Osteoblast (primary cell): ENCODE results near the gene MMP23B. TPM values are rescaled to one million over a fixed set of nuclear protein-coding genes. Genes with fewer than 3 reads are reported as not detected.

Experiments used
- DNase-seq: peaks from one replicate; pipeline ENCODE4 v3.0.0; 2011; ENCODE audit warnings: low spot score, mixed read lengths; ENCODE audit not compliant: insufficient read length; ENCODE audit errors: missing footprints
- H2AFZ ChIP-seq: 2 replicates; pipeline ENCODE4 v1.6.0; 2011; ENCODE audit warnings: mild to moderate bottlenecking, low read length
- H3K27ac ChIP-seq: 2 replicates; pipeline ENCODE4 v1.5.1; 2011; ENCODE audit warnings: mild to moderate bottlenecking, low read depth, low read length, moderate library complexity
- H3K27me3 ChIP-seq: 2 replicates; pipeline ENCODE4 v1.6.0; 2012; ENCODE audit warnings: mild to moderate bottlenecking, control low read depth, inconsistent platforms, low read length, moderate library complexity; ENCODE audit not compliant: insufficient read depth
- H3K36me3 ChIP-seq: 2 replicates; pipeline ENCODE4 v1.5.1; 2011; ENCODE audit warnings: mild to moderate bottlenecking, low read length, control low read depth, moderate library complexity; ENCODE audit not compliant: insufficient read depth
- H3K4me1 ChIP-seq: 2 replicates; pipeline ENCODE4 v1.5.1; 2011; ENCODE audit warnings: mild to moderate bottlenecking, low read length, control low read depth, moderate library complexity; ENCODE audit not compliant: insufficient read depth
- H3K4me2 ChIP-seq: 2 replicates; pipeline ENCODE4 v1.6.0; 2011; ENCODE audit warnings: mild to moderate bottlenecking, low read length; ENCODE audit not compliant: insufficient read depth
- H3K4me3 ChIP-seq: fragments of 200-600 bp; sonication (generic); 3 replicates; pipeline ENCODE4 v1.5.1; 2012; ENCODE audit warnings: mild to moderate bottlenecking, low read length, inconsistent platforms; ENCODE audit not compliant: insufficient read depth
- H3K79me2 ChIP-seq: 2 replicates; pipeline ENCODE4 v1.6.0; 2012; ENCODE audit warnings: mild to moderate bottlenecking, low read length, control low read depth, inconsistent platforms; ENCODE audit not compliant: insufficient read depth
- H3K9me3 ChIP-seq: 2 replicates; pipeline ENCODE4 v1.5.1; 2011; ENCODE audit warnings: low read depth, low read length, control low read depth
- H4K20me1 ChIP-seq: 2 replicates; pipeline ENCODE4 v1.6.0; 2012; ENCODE audit warnings: mild to moderate bottlenecking, low read length, control low read depth; ENCODE audit not compliant: insufficient read depth
- CTCF ChIP-seq: IDR thresholded peaks from 2 replicates; pipeline ENCODE4 v1.5.1; 2011; ENCODE audit warnings: mild to moderate bottlenecking, low read depth, low read length, moderate library complexity; ENCODE audit errors: extremely low read depth
- total RNA-seq: library from RNA; depleted of rRNA; stranded (reverse); fragments of >200 nt; gene quantifications from 2 replicates; pipeline ENCODE4 v1.2.3, GENCODE V29; 2012

The MMP23B gene
- total RNA-seq, 1 donor = 1.1 TPM

GRCh38 chr1:1623631-1624442, 8.1 kb upstream of the MMP23B start:
- Histone ChIP-seq H3K4me2 (no peak overlapping the region), H3K4me3 (no peak overlapping the region), H3K79me2 (peaks cover 4% of the 10 kb centered on the region), H3K4me1 (no peaks in the 10 kb centered on the region), H2AFZ (no peak overlapping the region), H4K20me1 (peaks cover 20% of the 10 kb centered on the region), H3K27me3 (no peaks in the 10 kb centered on the region), H3K36me3 (no peaks in the 10 kb centered on the region), H3K27ac (no peak overlapping the region), H3K9me3 (no peaks in the 10 kb centered on the region)
- DNase-seq = peak; percentile 75
- no peak for TF ChIP-seq CTCF

- Histone ChIP-seq H3K36me3 (no peaks in the 10 kb centered on the region), H3K27ac (no peak overlapping the region), H3K79me2 (peaks cover 4% of the 10 kb centered on the region), H3K4me2 (no peak overlapping the region), H3K4me1 (no peaks in the 10 kb centered on the region), H4K20me1 (peaks cover 17% of the 10 kb centered on the region), H3K9me3 (no peaks in the 10 kb centered on the region), H3K27me3 (no peaks in the 10 kb centered on the region), H3K4me3 (no peak overlapping the region), H2AFZ (no peak overlapping the region)
- TF ChIP-seq CTCF = no peak
- DNase-seq = peak; percentile 88
Observed at GRCh38 chr1:1624443-1625403, 7.2 kb upstream of the MMP23B start.

DNA sequence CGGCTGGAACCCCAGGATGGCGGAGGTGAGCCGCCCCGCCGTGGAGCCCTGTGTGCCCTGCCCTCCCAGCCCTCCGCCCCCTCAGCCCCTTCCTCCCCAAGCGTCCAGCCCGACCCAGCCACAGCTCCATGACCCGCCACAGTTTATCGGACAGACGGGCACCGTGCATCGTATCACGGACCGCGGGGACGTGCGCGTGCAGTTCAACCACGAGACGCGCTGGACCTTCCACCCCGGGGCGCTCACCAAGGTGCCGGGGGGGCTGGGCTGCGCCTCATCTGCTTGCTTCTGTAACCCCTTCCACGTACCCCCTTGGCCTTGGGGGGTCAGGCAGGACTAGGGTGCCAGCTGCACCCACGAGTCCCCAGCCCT, 6.6 kb upstream of the MMP23B start:
- H3K4me2 ChIP-seq = no peak overlapping the region
- H3K9me3 ChIP-seq = no peaks in the 10 kb centered on the region
- no peak overlapping the region for H3K4me3 ChIP-seq
- H4K20me1 ChIP-seq = peaks cover 15% of the 10 kb centered on the region
- no peak for TF ChIP-seq CTCF
- H2AFZ ChIP-seq = no peak overlapping the region
- H3K27ac ChIP-seq = no peak overlapping the region
- H3K4me1 ChIP-seq = no peaks in the 10 kb centered on the region
- DNase-seq = peak; percentile 81
- H3K36me3 ChIP-seq = no peaks in the 10 kb centered on the region
- H3K79me2 ChIP-seq = no peaks in the 10 kb centered on the region
- no peaks in the 10 kb centered on the region for H3K27me3 ChIP-seq

- Histone ChIP-seq H3K9me3 (no peaks in the 10 kb centered on the region), H2AFZ (no peak overlapping the region), H3K36me3 (no peaks in the 10 kb centered on the region), H3K79me2 (no peaks in the 10 kb centered on the region), H3K4me1 (no peaks in the 10 kb centered on the region), H3K4me3 (no peak overlapping the region), H3K4me2 (no peak overlapping the region), H3K27ac (no peak overlapping the region), H4K20me1 (peaks cover 11% of the 10 kb centered on the region), H3K27me3 (no peaks in the 10 kb centered on the region)
- peak; percentile 90 for DNase-seq
- no peak for TF ChIP-seq CTCF
Observed at GRCh38 chr1:1625824-1626206, 6.2 kb upstream of the MMP23B start.
